Smooth muscle cell (in vitro differentiated cells): Measurements from ENCODE around the gene ARHGAP15. TPM values are rescaled to one million over a fixed set of nuclear protein-coding genes. Genes with fewer than 3 reads are reported as not detected.

Experiments used
- DNase-seq: peaks from one replicate; lab custom pipeline; 2025; ENCODE audit not compliant: unreplicated experiment; lab: John Stamatoyannopoulos, UW
- H2AFZ ChIP-seq: fragments of 200-600 bp; sonication (generic); 2 replicates; pipeline ENCODE4 v1.6.0; 2016; ENCODE audit warnings: antibody characterized with exemption, low read depth, mild to moderate bottlenecking
- H3F3A ChIP-seq: fragments of 200-600 bp; sonication (generic); 2 replicates; pipeline ENCODE4 v1.6.0; 2017; ENCODE audit warnings: antibody characterized with exemption, low read depth
- H3K27ac ChIP-seq: fragments of 200-600 bp; sonication (generic); 2 replicates; pipeline ENCODE4 v1.5.1; 2016; ENCODE audit warnings: low read depth, mild to moderate bottlenecking
- H3K27me3 ChIP-seq: fragments of 200-600 bp; sonication (generic); 2 replicates; pipeline ENCODE4 v1.6.1; 2016; ENCODE audit warnings: low read depth, mild to moderate bottlenecking
- H3K36me3 ChIP-seq: fragments of 200-600 bp; sonication (generic); 2 replicates; pipeline ENCODE4 v1.5.1; 2016; ENCODE audit warnings: low read depth
- H3K4me1 ChIP-seq: fragments of 200-600 bp; sonication (generic); 2 replicates; pipeline ENCODE4 v1.5.1; 2016; ENCODE audit warnings: low read depth
- H3K4me2 ChIP-seq: fragments of 200-600 bp; sonication (generic); 2 replicates; pipeline ENCODE4 v1.6.0; 2016; ENCODE audit warnings: mild to moderate bottlenecking
- H3K4me3 ChIP-seq: fragments of 200-600 bp; sonication (generic); 2 replicates; pipeline ENCODE4 v1.5.1; 2016; ENCODE audit warnings: mild to moderate bottlenecking
- H3K79me2 ChIP-seq: fragments of 200-600 bp; sonication (generic); 2 replicates; pipeline ENCODE4 v1.6.0; 2016; ENCODE audit warnings: low read depth, mild to moderate bottlenecking
- H3K9ac ChIP-seq: fragments of 200-600 bp; sonication (generic); 2 replicates; pipeline ENCODE4 v1.6.0; 2016; ENCODE audit warnings: low read depth
- H3K9me3 ChIP-seq: fragments of 200-600 bp; sonication (generic); replicated peaks from 2 replicates; pipeline ENCODE4 v1.5.1; 2016; ENCODE audit warnings: low read depth
- H4K20me1 ChIP-seq: fragments of 200-600 bp; sonication (generic); 2 replicates; pipeline ENCODE4 v1.6.0; 2016; ENCODE audit warnings: low read depth
- CTCF ChIP-seq: fragments of 200-600 bp; sonication (generic); IDR thresholded peaks from 2 replicates; pipeline ENCODE4 v1.5.1; 2017; ENCODE audit warnings: borderline replicate concordance, mild to moderate bottlenecking, antibody characterized with exemption; ENCODE audit not compliant: insufficient read depth, poor library complexity, severe bottlenecking
- WGBS: methylation state at CpG from one replicate; pipeline ENCODE4 v1.1.7; 2016; ENCODE audit warnings: low lambda C conversion rate; 5-methylcytosine and 5-hydroxymethylcytosine counted together
- polyA plus RNA-seq: library from polyadenylated mRNA; unstranded; fragments of >200 nt; fragmentation: Nextera tagmentation; extraction: Ambion mirVana; gene quantifications from 2 replicates; pipeline ENCODE4 v1.2.1, GENCODE V29; 2016
- total RNA-seq: library from RNA; depleted of rRNA; stranded (reverse); fragments of >200 nt; gene quantifications from 2 replicates; pipeline ENCODE4 v1.2.3, GENCODE V29; 2014

Gene ARHGAP15
- total and polyA plus RNA-seq, 2 experiments from 2014 or later, result not detected

DNA sequence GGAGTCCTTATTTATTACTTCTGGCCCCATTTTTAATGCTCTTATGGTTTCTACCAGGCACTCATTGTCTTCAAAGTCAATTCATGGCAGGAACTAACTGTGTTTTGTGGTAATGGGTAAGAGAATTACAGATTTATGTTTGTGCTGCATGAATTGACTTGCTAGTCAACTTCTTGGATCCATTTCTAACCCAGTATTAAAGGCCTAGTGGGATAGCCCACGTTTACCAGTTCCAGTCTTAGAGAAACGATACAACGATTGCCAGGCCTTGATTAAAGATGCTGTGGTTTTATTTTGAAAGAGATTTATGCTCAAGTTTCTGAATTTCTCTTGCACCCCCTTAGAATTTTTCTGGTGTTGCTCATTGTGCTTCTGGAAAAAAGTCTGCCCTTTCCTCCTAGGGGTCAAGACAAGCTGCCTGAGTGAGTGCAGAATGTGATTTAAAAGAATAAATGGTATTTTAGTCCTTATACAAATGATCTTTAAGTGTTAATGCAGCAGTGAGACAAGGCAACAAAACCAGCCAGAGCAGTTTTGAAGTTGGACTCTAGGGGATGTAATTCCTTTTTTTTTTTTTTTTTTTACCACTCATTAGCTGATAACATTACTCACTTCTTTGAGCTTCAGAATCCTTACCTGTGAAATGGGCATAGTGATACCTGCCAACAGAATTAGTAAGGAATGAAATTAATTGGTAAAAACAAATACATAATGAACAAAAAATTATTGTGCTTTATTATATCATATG, 101.5 kb downstream of the ARHGAP15 start:
- WGBS, result 76% methylated on average over 3 of the region's 3 CpGs

GRCh38 chr2:143231254-143231645, 102.0 kb downstream of the ARHGAP15 start:
- Histone ChIP-seq H4K20me1 (no peaks in the 10 kb centered on the region), H3K4me2 (no peak overlapping the region), H3F3A (no peaks in the 10 kb centered on the region), H3K27me3 (peaks cover 8% of the 10 kb centered on the region), H3K36me3 (no peaks in the 10 kb centered on the region), H3K79me2 (no peaks in the 10 kb centered on the region), H3K9me3 (peaks cover 5% of the 10 kb centered on the region), H3K9ac (no peak overlapping the region), H3K4me1 (peaks cover 24% of the 10 kb centered on the region), H3K4me3 (no peak overlapping the region), H2AFZ (no peak overlapping the region), H3K27ac (no peak overlapping the region)
- no peak for DNase-seq
- 32% methylated on average over 1 of the region's 1 CpG for WGBS
- no peak for TF ChIP-seq CTCF

More for the DNA sequence above, 101.5 kb downstream of the ARHGAP15 start:
- no peak for DNase-seq
- Histone ChIP-seq H2AFZ (no peak overlapping the region), H3K27me3 (peaks cover 10% of the 10 kb centered on the region), H3K27ac (no peak overlapping the region), H3K4me1 (peaks cover 24% of the 10 kb centered on the region), H4K20me1 (no peaks in the 10 kb centered on the region), H3K79me2 (no peaks in the 10 kb centered on the region), H3K4me3 (no peak overlapping the region), H3K9me3 (peaks cover 5% of the 10 kb centered on the region), H3K9ac (no peak overlapping the region), H3F3A (no peaks in the 10 kb centered on the region), H3K36me3 (no peaks in the 10 kb centered on the region), H3K4me2 (no peak overlapping the region)
- no peak for TF ChIP-seq CTCF

DNA sequence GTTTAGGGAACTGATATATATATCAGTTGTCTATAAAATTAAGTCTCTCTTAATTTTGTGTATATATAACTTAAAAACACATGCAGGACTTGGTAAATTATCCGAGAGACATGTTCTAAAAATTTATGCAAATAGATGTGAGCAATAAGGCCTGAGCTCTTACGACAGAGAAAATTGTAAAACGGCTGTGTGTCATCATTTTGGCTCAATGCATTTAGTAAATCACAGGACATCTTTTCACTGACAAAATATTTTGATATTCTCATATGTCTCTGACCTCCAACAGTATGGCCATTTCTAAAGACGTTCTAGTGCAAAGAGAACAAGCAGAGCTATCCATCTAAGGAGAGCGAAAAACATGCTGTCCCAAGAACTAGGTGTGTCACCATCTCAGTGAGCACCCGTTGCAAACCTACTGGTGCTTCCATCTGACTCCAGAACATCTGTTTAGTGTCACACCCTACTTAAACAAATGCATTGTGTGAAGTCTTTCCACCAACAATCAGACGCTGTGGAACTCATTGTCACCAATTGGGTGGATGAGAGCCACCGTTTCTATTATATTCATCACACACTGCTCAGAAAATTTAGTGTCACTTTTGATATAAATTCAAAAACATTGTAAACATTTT, 108.0 kb downstream of the ARHGAP15 start:
- Histone ChIP-seq H2AFZ (no peak overlapping the region), H3K4me1 (no peaks in the 10 kb centered on the region), H3K36me3 (no peaks in the 10 kb centered on the region), H3K9ac (no peak overlapping the region), H3K4me3 (no peak overlapping the region), H3K27ac (no peak overlapping the region), H3K27me3 (peaks cover 19% of the 10 kb centered on the region), H3K4me2 (no peak overlapping the region), H3F3A (no peaks in the 10 kb centered on the region), H4K20me1 (no peaks in the 10 kb centered on the region), H3K9me3 (peaks cover 5% of the 10 kb centered on the region), H3K79me2 (no peaks in the 10 kb centered on the region)
- no peak for DNase-seq
- no peak for TF ChIP-seq CTCF
- 92% methylated on average over 8 of the region's 8 CpGs for WGBS
